ENCODE data around the gene AP1S2.
"Not testable (repeated sequence)": the region's sequence is repeated elsewhere in the genome, so short reads cannot be mapped to it uniquely, and the experiment has no call there.

Gene AP1S2

GRCh38 chrX:15854712-15855567 lies at the start of gene AP1S2:
TSS of gene AP1S2 (minus strand) at chrX:15854813. CDS start at chrX:15852524, 2,289 bp downstream.
- FAIRE-seq (no peak), DNase-seq (ENCODE audit: low spot score) (peak; percentile 81)

GRCh38 chrX:15903186-15903681 lies 48.6 kb upstream of the AP1S2 start:
- FAIRE-seq: no peak

GRCh38 chrX:15895334-15895733 lies 40.7 kb upstream of the AP1S2 start:
- no peak for FAIRE-seq
- no peak for DNase-seq (ENCODE audit: low spot score)

More at GRCh38 chrX:15903186-15903681, 48.6 kb upstream of the AP1S2 start:
- no peak for DNase-seq (ENCODE audit: low spot score)

GRCh38 chrX:15894724-15895123 lies 40.1 kb upstream of the AP1S2 start:
- FAIRE-seq: no peak

GRCh38 chrX:15890463-15890862 lies 35.9 kb upstream of the AP1S2 start:
- FAIRE-seq: no peak

More at GRCh38 chrX:15894724-15895123, 40.1 kb upstream of the AP1S2 start:
- DNase-seq (ENCODE audit: low spot score): no peak

GRCh38 chrX:15888062-15888461 lies 33.4 kb upstream of the AP1S2 start:
- DNase-seq (ENCODE audit: low spot score): no peak
- no peak for FAIRE-seq

More at GRCh38 chrX:15890463-15890862, 35.9 kb upstream of the AP1S2 start:
- DNase-seq (ENCODE audit: low spot score): no peak

- no peak for FAIRE-seq
- DNase-seq (ENCODE audit: low spot score): no peak
Measured at GRCh38 chrX:15883540-15883863, 28.9 kb upstream of the AP1S2 start.

- DNase-seq (ENCODE audit: low spot score) (no peak), FAIRE-seq (no peak)
Measured at GRCh38 chrX:15882704-15883539, 28.3 kb upstream of the AP1S2 start.

- DNase-seq (ENCODE audit: low spot score) (no peak), FAIRE-seq (no peak)
Measured at GRCh38 chrX:15881381-15881897, 26.8 kb upstream of the AP1S2 start.

- not testable (repeated sequence) for FAIRE-seq
Measured at GRCh38 chrX:15877914-15878313, 23.3 kb upstream of the AP1S2 start.

GRCh38 chrX:15877380-15877779 lies 22.8 kb upstream of the AP1S2 start:
- FAIRE-seq (no peak), DNase-seq (ENCODE audit: low spot score) (no peak)

More at GRCh38 chrX:15877914-15878313, 23.3 kb upstream of the AP1S2 start:
- DNase-seq (ENCODE audit: low spot score): not testable (repeated sequence)

GRCh38 chrX:15874672-15875071 lies 20.1 kb upstream of the AP1S2 start:
- FAIRE-seq (no peak), DNase-seq (ENCODE audit: low spot score) (no peak)

- no peak for DNase-seq (ENCODE audit: low spot score)
- FAIRE-seq: no peak
Measured at GRCh38 chrX:15873566-15873965, 19.0 kb upstream of the AP1S2 start.

- DNase-seq (ENCODE audit: low spot score) (no peak), FAIRE-seq (no peak)
Measured at GRCh38 chrX:15870310-15870709, 15.7 kb upstream of the AP1S2 start.

- no peak for FAIRE-seq
- DNase-seq (ENCODE audit: low spot score): no peak
Measured at GRCh38 chrX:15869695-15870094, 15.1 kb upstream of the AP1S2 start.

GRCh38 chrX:15866147-15866546 lies 11.5 kb upstream of the AP1S2 start:
- FAIRE-seq (no peak), DNase-seq (ENCODE audit: low spot score) (no peak)

GRCh38 chrX:15864629-15865028 lies 10.0 kb upstream of the AP1S2 start:
- FAIRE-seq (no peak), DNase-seq (ENCODE audit: low spot score) (no peak)

GRCh38 chrX:15864023-15864422 lies 9.4 kb upstream of the AP1S2 start:
- FAIRE-seq (no peak), DNase-seq (ENCODE audit: low spot score) (no peak)

GRCh38 chrX:15860921-15861320 lies 6.3 kb upstream of the AP1S2 start:
- no peak for DNase-seq (ENCODE audit: low spot score)
- FAIRE-seq: no peak

- FAIRE-seq (no peak), DNase-seq (ENCODE audit: low spot score) (no peak)
Measured at GRCh38 chrX:15858051-15858450, 3.4 kb upstream of the AP1S2 start.

GRCh38 chrX:15856636-15857035 lies 2.0 kb upstream of the AP1S2 start:
- no peak for DNase-seq (ENCODE audit: low spot score)
- FAIRE-seq: no peak

- FAIRE-seq (no peak), DNase-seq (ENCODE audit: low spot score) (no peak)
Measured at GRCh38 chrX:15856222-15856587, 1.6 kb upstream of the AP1S2 start.
